Epithelial cell of esophagus (primary cell): ENCODE measurements around the gene AMN.

ENCODE experiments used
- DNase-seq: peaks from one replicate; pipeline ENCODE4 v3.0.0; 2010; ENCODE audit warnings: low read depth
- H3K4me3 ChIP-seq: 2 replicates; pipeline ENCODE4 v1.5.1; 2011; ENCODE audit warnings: mild to moderate bottlenecking, low read length, control low read depth
- TF ChIP-seq, protein P1 (sequence below): IDR thresholded peaks from 2 replicates; pipeline ENCODE4 v1.5.1; 2011; ENCODE audit warnings: low read depth, mild to moderate bottlenecking, low read length, control low read depth, inconsistent platforms; ENCODE audit not compliant: insufficient read depth; ENCODE audit errors: missing control alignments

AMN gene

GRCh38 chr14:102917056-102917385, 5.4 kb upstream of the AMN start:
- no peak overlapping the region for H3K4me3 ChIP-seq
- DNase-seq: no peak
- TF ChIP-seq, protein P1, sequence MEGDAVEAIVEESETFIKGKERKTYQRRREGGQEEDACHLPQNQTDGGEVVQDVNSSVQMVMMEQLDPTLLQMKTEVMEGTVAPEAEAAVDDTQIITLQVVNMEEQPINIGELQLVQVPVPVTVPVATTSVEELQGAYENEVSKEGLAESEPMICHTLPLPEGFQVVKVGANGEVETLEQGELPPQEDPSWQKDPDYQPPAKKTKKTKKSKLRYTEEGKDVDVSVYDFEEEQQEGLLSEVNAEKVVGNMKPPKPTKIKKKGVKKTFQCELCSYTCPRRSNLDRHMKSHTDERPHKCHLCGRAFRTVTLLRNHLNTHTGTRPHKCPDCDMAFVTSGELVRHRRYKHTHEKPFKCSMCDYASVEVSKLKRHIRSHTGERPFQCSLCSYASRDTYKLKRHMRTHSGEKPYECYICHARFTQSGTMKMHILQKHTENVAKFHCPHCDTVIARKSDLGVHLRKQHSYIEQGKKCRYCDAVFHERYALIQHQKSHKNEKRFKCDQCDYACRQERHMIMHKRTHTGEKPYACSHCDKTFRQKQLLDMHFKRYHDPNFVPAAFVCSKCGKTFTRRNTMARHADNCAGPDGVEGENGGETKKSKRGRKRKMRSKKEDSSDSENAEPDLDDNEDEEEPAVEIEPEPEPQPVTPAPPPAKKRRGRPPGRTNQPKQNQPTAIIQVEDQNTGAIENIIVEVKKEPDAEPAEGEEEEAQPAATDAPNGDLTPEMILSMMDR: no peak

- no peak overlapping the region for H3K4me3 ChIP-seq
- DNase-seq: peak; percentile 31
- TF ChIP-seq, protein P1: peak; percentile 45
Measured at GRCh38 chr14:102917469-102918211, 4.8 kb upstream of the AMN start.

- TF ChIP-seq, protein P1: no peak
- H3K4me3 ChIP-seq: no peak overlapping the region
- no peak for DNase-seq
Measured at GRCh38 chr14:102918438-102918837, 4.0 kb upstream of the AMN start.

DNA sequence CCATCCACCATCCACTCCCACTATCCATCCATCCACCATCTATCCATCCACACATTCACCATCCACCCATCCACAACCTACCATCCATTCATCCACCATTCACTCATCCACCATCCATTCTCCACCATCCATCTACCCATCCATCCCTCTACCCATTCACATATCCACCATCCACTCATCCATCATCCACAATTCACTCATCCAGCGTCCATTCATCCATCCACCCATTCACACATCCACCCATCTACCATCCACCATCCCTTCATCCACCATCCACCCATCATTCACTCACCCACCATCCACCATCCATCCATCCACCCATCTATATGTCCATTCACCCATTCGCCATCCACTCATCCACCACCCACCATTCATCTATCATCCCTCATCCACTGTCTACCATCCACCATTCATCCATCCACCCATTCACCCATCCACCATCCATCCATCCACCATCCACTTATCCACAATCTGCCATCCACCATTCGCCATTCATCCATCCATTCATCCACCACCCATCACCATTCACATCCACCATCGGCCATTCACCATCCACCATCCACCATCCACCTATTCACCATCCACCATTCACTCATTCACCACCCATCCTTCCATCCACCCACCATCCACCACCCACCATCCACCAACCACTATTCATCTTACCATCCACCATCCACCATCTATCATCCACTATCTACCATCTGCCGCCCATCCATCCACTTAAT, 2.0 kb upstream of the AMN start:
- DNase-seq: no peak
- TF ChIP-seq, protein P1: no peak
- H3K4me3 ChIP-seq: no peak overlapping the region

- DNase-seq: no peak
- TF ChIP-seq, protein P1: no peak
- no peak overlapping the region for H3K4me3 ChIP-seq
Measured at GRCh38 chr14:102920998-102921304, 1.5 kb upstream of the AMN start.

DNA sequence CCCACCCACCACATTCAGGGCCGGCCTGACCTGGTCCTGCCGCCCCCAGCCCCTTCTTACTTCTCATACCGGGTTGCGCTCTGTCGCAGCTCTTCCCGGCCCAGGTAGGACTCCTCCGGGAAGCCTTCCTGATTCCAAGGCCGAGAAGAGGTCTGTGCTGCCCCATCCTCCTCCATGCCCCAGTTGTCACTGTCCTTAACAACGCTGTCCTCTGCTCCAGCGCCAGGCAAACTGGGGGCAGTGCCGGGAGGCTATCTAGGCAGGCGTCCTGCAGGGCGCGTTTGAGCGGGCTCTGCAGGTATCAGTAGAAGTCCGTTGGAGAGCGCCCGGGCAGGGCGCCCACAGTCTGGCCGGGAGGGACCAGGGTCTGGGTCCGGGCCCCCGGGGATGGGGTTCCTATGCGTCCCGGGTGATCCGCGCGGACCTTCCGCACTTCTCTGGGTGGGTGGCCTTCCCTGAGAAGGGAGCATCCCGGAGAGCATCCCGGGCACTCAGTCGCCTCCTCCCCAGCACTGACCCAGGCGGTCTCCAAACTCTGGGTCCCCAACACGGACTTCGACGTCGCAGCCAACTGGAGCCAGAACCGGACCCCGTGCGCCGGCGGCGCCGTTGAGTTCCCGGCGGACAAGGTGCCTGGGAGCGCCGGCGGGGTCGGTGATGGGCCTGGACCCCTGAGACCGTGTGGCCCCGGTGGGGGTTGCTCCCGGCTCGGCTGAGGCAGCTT, 900 bp downstream of the AMN start:
- TF ChIP-seq, protein P1: no peak
- no peak for DNase-seq
- peak overlapping the region; percentile 21 for H3K4me3 ChIP-seq
